Vagina (tissue), 2 donors: ENCODE measurements around the gene RABGGTA. TPM values are rescaled to one million over a fixed set of nuclear protein-coding genes. Genes with fewer than 3 reads are reported as not detected.

Experiments
- DNase-seq, 2 donors: peaks; one replicate each; pipeline ENCODE4 v3.0.0-alpha.2; 2017; ENCODE audit errors: extremely low spot score in 2 of 2
- H3K27ac ChIP-seq: fragments of 200-600 bp; sonication (generic); one replicate; pipeline ENCODE4 v1.5.1; 2019
- H3K27me3 ChIP-seq: fragments of 200-600 bp; sonication (generic); one replicate; pipeline ENCODE4 v1.5.1; 2019
- H3K36me3 ChIP-seq, 2 donors: fragments of 200-600 bp; sonication (generic); one replicate each; pipeline ENCODE4 v1.5.1; 2017 to 2019
- H3K4me1 ChIP-seq: fragments of 200-600 bp; sonication (generic); one replicate; pipeline ENCODE4 v1.5.1; 2019
- H3K4me3 ChIP-seq, 2 donors: fragments of 200-600 bp; sonication (generic); 1 replicate in 1 of 2; 2 replicates in 1 of 2; pipeline ENCODE4 v1.5.1; 2016 to 2019
- H3K9me3 ChIP-seq: fragments of 200-600 bp; sonication (generic); one replicate; pipeline ENCODE4 v1.5.1; 2019
- CTCF ChIP-seq, 3 experiments: fragments of 450-650 bp in 2 of 3; fragments of 200-600 bp in 1 of 3; sonication (generic) in 1 of 3; IDR thresholded peaks; one replicate each; pipeline ENCODE4 v1.5.1; 2017 to 2019; ENCODE audit warnings: antibody characterized with exemption in 3 of 3, mild to moderate bottlenecking in 2 of 3, moderate library complexity in 2 of 3
- POLR2A ChIP-seq, 2 donors: fragments of 450-650 bp; IDR thresholded peaks; one replicate each; pipeline ENCODE4 v1.6.1; 2017; ENCODE audit warnings: antibody characterized with exemption in 2 of 2, mild to moderate bottlenecking in 2 of 2, moderate library complexity in 2 of 2
- POLR2AphosphoS5 ChIP-seq, 2 donors: sonication (generic); formaldehyde crosslinking; IDR thresholded peaks; one replicate each; pipeline ENCODE4 v1.9.0; 2017; ENCODE audit warnings: antibody characterized with exemption in 2 of 2, mild to moderate bottlenecking in 2 of 2, low read depth in 1 of 2; ENCODE audit not compliant: insufficient read depth in 1 of 2
- intact Hi-C: fragments of 100-400 bp; cut with DNase I; formaldehyde crosslinking; loops from one replicate; pipeline ENCODE4 v1.15.1; 2023
- total RNA-seq: library from RNA; depleted of rRNA; stranded (reverse); fragments of >200 nt; gene quantifications from one replicate; pipeline ENCODE4 v1.2.3, GENCODE V29; 2016

The RABGGTA gene
- total RNA-seq, 1 donor from 2014 or later: 43.5 TPM

GRCh38 chr14:24308342-24309124 is 37.1 kb upstream of the RABGGTA start:
- intact Hi-C loops: no loop called here
- TF ChIP-seq CTCF (IDR thresholded peaks at IDR 0.05): no peak
- TF ChIP-seq POLR2AphosphoS5 (IDR thresholded peaks at IDR 0.05; ENCODE audit: insufficient read depth in 1 of 2, low read depth in 1 of 2): no peak
- TF ChIP-seq POLR2A (IDR thresholded peaks at IDR 0.05): no peak
- Histone ChIP-seq H3K27me3 (no peaks in the 10 kb centered on the region), H3K9me3 (no peaks in the 10 kb centered on the region), H3K4me3 (no peak overlapping the region), H3K4me1 (peaks cover 57% of the 10 kb centered on the region), H3K36me3 (peaks cover 0 to 38% of the 10 kb centered on the region in 2 donors), H3K27ac (peak overlapping the region; percentile 87)
- DNase-seq: no peak

GRCh38 chr14:24307575-24308341 is 36.4 kb upstream of the RABGGTA start, which contains the start of gene CIDEB:
Gene CIDEB, minus strand, starts transcription at chr14:24307977. Its CDS starts 119 bp downstream, at chr14:24307858.
- Histone ChIP-seq H3K27ac (peak within 1 kb of the TSS; percentile 87), H3K4me3 (no peak within 1 kb of the TSS), H3K9me3 (no peaks in the 10 kb centered on the region), H3K36me3 (peaks cover 0 to 45% of the 10 kb centered on the region in 2 donors), H3K27me3 (no peaks in the 10 kb centered on the region), H3K4me1 (peaks cover 50% of the 10 kb centered on the region)
- TF ChIP-seq POLR2AphosphoS5 (IDR thresholded peaks at IDR 0.05; ENCODE audit: insufficient read depth in 1 of 2, low read depth in 1 of 2) (no peak), CTCF (IDR thresholded peaks at IDR 0.05) (peak in 2 of 3 experiments; percentile 70 to 79), POLR2A (IDR thresholded peaks at IDR 0.05) (no peak)
- intact Hi-C loops: no loop called here
- no peak for DNase-seq

- intact Hi-C loops: no loop called here
- no peak overlapping the region for H3K4me3 ChIP-seq
- peaks cover 44% of the 10 kb centered on the region for H3K4me1 ChIP-seq
- H3K27me3 ChIP-seq: no peaks in the 10 kb centered on the region
- no peak for TF ChIP-seq POLR2A (IDR thresholded peaks at IDR 0.05)
- TF ChIP-seq POLR2AphosphoS5 (IDR thresholded peaks at IDR 0.05; ENCODE audit: insufficient read depth in 1 of 2, low read depth in 1 of 2): no peak
- no peaks in the 10 kb centered on the region for H3K9me3 ChIP-seq
- H3K27ac ChIP-seq: no peak overlapping the region
- no peak for DNase-seq
- peaks cover 0 to 51% of the 10 kb centered on the region in 2 donors for H3K36me3 ChIP-seq
Measured at GRCh38 chr14:24307156-24307574, 35.8 kb upstream of the RABGGTA start.

- intact Hi-C loops: no loop called here
- Histone ChIP-seq H3K9me3 (no peaks in the 10 kb centered on the region), H3K4me1 (peaks cover 36% of the 10 kb centered on the region), H3K36me3 (peaks cover 0 to 62% of the 10 kb centered on the region in 2 donors), H3K27ac (no peak overlapping the region), H3K4me3 (no peak overlapping the region), H3K27me3 (no peaks in the 10 kb centered on the region)
- DNase-seq: no peak
- TF ChIP-seq POLR2AphosphoS5 (IDR thresholded peaks at IDR 0.05; ENCODE audit: insufficient read depth in 1 of 2, low read depth in 1 of 2) (no peak), POLR2A (IDR thresholded peaks at IDR 0.05) (no peak), CTCF (IDR thresholded peaks at IDR 0.05) (no peak)
Measured at GRCh38 chr14:24304019-24304387, 32.6 kb upstream of the RABGGTA start.

GRCh38 chr14:24300326-24300980 is 29.1 kb upstream of the RABGGTA start:
- H3K27ac ChIP-seq: peak overlapping the region; percentile 88
- no peak for DNase-seq
- H3K4me3 ChIP-seq: peak overlapping the region; percentile 69 to 87
- H3K9me3 ChIP-seq: no peaks in the 10 kb centered on the region
- TF ChIP-seq POLR2A (IDR thresholded peaks at IDR 0.05) (no peak), POLR2AphosphoS5 (IDR thresholded peaks at IDR 0.05; ENCODE audit: insufficient read depth in 1 of 2, low read depth in 1 of 2) (no peak), CTCF (IDR thresholded peaks at IDR 0.05) (no peak)
- H3K27me3 ChIP-seq: no peaks in the 10 kb centered on the region
- peaks cover 0 to 50% of the 10 kb centered on the region in 2 donors for H3K36me3 ChIP-seq
- H3K4me1 ChIP-seq: peaks cover 47% of the 10 kb centered on the region
- intact Hi-C loops: no loop called here
